ENCODE results near the gene ZFYVE21. TPM values are rescaled to one million over a fixed set of nuclear protein-coding genes. Genes with fewer than 3 reads are reported as not detected.

The ZFYVE21 gene
- total and polyA plus RNA-seq, 2 donors = 49.6 to 210 TPM

DNA sequence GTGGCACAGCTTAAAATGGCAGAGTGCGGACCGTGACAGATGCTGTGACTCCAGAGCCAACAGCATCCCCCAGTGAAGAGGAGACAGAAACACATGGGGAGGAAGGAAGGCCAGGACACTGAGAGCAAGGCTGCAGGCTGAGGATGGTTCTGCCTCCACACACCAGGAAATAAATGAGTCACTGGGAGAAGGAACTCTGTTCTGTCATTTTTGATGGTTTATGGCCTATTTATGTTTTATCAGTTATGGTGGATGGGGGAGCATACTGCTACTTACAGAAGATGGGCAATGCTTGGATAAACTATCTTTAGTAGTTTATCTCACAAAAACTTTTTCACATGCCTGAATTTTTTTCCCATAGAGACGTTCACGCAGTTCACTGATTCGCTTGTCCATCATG, 33.8 kb downstream of the ZFYVE21 start:
- 88% methylated on average over 5 of the region's 5 CpGs for WGBS
- no peak overlapping the region for H3K4me3 ChIP-seq (ENCODE audit: low read depth, low read length)
- no peak for DNase-seq (ENCODE audit: extremely low spot score)
- H3K36me3 ChIP-seq (ENCODE audit: insufficient read depth) = no peaks in the 10 kb centered on the region
- H3K27ac ChIP-seq (ENCODE audit: low read depth) = no peak overlapping the region
- H3K4me1 ChIP-seq (ENCODE audit: insufficient read depth) = no peaks in the 10 kb centered on the region

DNA sequence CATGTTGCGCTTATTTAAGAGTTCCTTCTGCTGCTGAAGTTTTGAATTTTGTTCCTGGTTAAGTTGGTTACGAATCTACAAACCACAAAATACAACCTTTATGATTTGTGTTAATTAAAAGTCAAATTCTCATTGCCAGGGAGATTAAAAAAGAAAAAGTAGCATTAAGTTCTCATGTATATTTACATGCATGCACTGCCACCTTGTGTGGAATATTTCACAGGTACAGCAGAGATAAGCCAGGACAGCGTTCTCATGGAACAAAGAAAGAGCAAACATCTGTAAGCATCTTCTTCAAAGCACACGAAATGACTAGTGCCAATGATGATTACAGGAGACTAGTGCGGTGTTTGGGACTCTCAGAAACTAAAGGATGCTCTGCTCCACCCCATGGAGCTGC, 34.2 kb downstream of the ZFYVE21 start:
- no peaks in the 10 kb centered on the region for H3K4me1 ChIP-seq (ENCODE audit: insufficient read depth)
- WGBS = 88% methylated on average over 5 of the region's 5 CpGs
- no peak for DNase-seq (ENCODE audit: extremely low spot score)
- H3K4me3 ChIP-seq (ENCODE audit: low read depth, low read length) = no peak overlapping the region
- H3K27ac ChIP-seq (ENCODE audit: low read depth) = no peak overlapping the region
- no peaks in the 10 kb centered on the region for H3K36me3 ChIP-seq (ENCODE audit: insufficient read depth)

DNA sequence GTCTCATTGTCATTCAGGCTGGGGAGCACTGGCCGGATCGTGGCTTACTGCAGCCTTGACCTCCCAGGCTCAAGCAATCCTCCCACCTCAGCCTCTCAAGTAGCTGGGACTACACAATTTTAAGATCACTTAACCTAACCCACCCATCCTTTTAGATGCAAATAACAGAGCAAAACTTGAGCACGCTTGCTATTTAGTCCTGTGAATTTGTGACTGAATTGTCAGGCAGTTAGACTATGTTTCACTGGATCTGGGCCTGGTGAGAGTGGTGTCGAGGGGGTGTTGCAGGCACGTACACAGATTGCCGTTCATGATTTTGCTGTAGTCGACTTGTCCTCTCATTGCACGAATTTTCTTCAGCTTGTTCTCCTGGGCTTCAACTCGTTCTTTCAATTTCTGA, 38.2 kb downstream of the ZFYVE21 start:
- Histone ChIP-seq H3K4me1 (ENCODE audit: insufficient read depth) (no peaks in the 10 kb centered on the region), H3K27ac (ENCODE audit: low read depth) (no peak overlapping the region), H3K4me3 (ENCODE audit: low read depth, low read length) (no peak overlapping the region), H3K36me3 (ENCODE audit: insufficient read depth) (no peaks in the 10 kb centered on the region)
- 86% methylated on average over 9 of the region's 9 CpGs for WGBS
- DNase-seq (ENCODE audit: extremely low spot score) = no peak

- DNase-seq (ENCODE audit: extremely low spot score) = no peak
- WGBS = 86% methylated on average over 6 of the region's 6 CpGs
- Histone ChIP-seq H3K27ac (ENCODE audit: low read depth) (no peak overlapping the region), H3K36me3 (ENCODE audit: insufficient read depth) (no peaks in the 10 kb centered on the region), H3K4me1 (ENCODE audit: insufficient read depth) (no peaks in the 10 kb centered on the region), H3K4me3 (ENCODE audit: low read depth, low read length) (no peak overlapping the region)
These were observed 39.5 kb downstream of the ZFYVE21 start for GRCh38 chr14:103755060-103755459.

DNA sequence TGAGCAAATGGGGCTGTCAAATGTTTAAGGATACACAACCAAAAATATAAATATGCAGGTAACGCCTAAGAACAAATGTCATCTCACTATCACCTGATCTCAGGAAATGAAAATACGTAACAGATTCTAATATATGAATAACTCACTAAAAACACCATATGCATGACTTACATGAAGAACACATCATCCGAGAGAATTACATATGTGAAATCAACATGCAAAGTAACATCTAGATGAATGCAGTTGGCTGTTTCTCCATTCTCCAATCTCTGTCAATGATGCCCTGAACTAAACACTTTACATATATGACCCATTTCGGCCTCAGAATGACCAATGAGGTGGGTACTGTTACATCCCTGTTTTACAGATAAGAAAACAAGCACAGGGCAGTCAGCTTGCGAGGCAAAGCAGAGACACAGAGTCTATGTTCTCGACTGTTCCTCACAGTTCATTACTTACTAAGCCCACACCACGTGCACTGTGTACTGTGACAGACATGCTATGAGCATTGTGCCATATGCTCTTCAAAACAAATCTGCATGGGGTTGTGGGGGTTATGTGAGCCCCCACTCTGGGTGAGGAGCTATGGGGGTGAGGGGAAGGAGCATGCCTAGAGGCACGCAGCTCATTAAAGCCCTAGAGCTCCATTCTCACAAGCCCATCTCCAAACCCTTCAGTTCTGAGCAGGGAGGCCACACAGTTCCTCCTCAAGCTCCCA, 42.6 kb downstream of the ZFYVE21 start:
- no peaks in the 10 kb centered on the region for H3K36me3 ChIP-seq (ENCODE audit: insufficient read depth)
- H3K4me1 ChIP-seq (ENCODE audit: insufficient read depth) = no peaks in the 10 kb centered on the region
- no peak for DNase-seq (ENCODE audit: extremely low spot score)
- 89% methylated on average over 8 of the region's 8 CpGs for WGBS
- no peak overlapping the region for H3K27ac ChIP-seq (ENCODE audit: low read depth)
- no peak overlapping the region for H3K4me3 ChIP-seq (ENCODE audit: low read depth, low read length)

DNA sequence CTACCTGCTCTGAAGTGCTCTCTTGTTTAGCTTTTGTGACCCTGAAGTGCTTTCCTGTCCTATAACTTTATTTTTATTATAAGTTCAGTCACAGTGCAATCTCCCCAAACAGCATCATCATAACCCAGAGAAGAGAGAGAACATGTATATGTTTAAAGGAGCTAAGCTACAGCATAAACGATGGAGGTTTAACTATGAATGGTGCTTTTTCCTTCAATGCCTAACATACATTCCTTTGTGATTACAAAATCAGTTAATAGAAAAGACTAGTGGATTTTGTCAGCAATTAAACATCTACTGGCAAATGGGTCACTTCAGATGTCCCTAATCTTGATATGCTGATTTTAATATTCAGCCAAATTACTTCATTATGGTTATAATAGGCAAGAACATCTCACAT, 46.4 kb downstream of the ZFYVE21 start:
- 22% methylated on average over 1 of the region's 1 CpG for WGBS
- no peak for DNase-seq (ENCODE audit: extremely low spot score)
- no peak overlapping the region for H3K27ac ChIP-seq (ENCODE audit: low read depth)
- no peak overlapping the region for H3K4me3 ChIP-seq (ENCODE audit: low read depth, low read length)
- H3K4me1 ChIP-seq (ENCODE audit: insufficient read depth) = no peaks in the 10 kb centered on the region
- no peaks in the 10 kb centered on the region for H3K36me3 ChIP-seq (ENCODE audit: insufficient read depth)

GRCh38 chr14:103762541-103762940, 46.9 kb downstream of the ZFYVE21 start:
- Histone ChIP-seq H3K4me1 (ENCODE audit: insufficient read depth) (no peaks in the 10 kb centered on the region), H3K27ac (ENCODE audit: low read depth) (no peak overlapping the region), H3K4me3 (ENCODE audit: low read depth, low read length) (no peak overlapping the region), H3K36me3 (ENCODE audit: insufficient read depth) (no peaks in the 10 kb centered on the region)
- no peak for DNase-seq (ENCODE audit: extremely low spot score)
- WGBS = 62% methylated on average over 13 of the region's 13 CpGs

DNA sequence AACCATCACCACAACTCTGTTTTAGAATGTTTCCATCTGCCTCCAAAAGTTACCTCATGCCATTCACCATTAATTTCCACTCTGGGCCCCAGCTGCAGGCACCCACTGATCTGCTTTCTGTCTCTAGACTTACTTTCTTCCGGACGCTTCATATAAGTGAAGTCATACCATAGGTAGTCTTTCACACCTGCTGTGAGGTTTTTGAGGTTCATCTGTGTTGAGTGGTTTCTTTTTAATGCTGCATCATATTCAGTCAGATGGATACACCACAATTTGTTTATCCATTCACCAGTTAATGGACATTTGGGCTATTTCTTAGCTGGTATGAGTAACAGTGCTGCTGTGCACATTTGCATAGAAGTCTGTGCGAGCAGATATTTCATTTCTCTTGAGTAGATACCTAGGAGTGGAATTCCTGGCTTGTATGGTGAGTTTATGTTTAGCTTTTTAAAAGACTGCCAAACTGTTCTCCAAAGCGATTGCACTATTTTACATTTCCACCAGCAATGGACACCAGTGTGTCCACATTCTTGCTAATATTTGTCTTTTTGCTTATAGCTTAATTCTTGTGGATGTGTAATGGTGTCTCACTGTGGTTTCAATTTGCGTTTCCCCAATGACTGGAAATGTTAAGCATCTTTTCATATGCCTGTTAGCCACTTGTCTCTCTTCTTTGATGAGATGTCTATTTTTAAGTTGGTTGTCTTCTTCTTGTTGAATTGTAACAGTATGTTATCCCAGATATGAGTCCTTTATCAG, 48.3 kb downstream of the ZFYVE21 start:
- H3K4me1 ChIP-seq (ENCODE audit: insufficient read depth) = no peaks in the 10 kb centered on the region
- WGBS = 92% methylated on average over 5 of the region's 5 CpGs
- H3K27ac ChIP-seq (ENCODE audit: low read depth) = no peak overlapping the region
- no peaks in the 10 kb centered on the region for H3K36me3 ChIP-seq (ENCODE audit: insufficient read depth)
- no peak for DNase-seq (ENCODE audit: extremely low spot score)
- H3K4me3 ChIP-seq (ENCODE audit: low read depth, low read length) = no peak overlapping the region

GRCh38 chr14:103765526-103765925, 49.9 kb downstream of the ZFYVE21 start:
- H3K4me3 ChIP-seq (ENCODE audit: low read depth, low read length) = no peak overlapping the region
- WGBS = 90% methylated on average over 3 of the region's 3 CpGs
- H3K4me1 ChIP-seq (ENCODE audit: insufficient read depth) = no peaks in the 10 kb centered on the region
- peaks cover 2% of the 10 kb centered on the region for H3K36me3 ChIP-seq (ENCODE audit: insufficient read depth)
- DNase-seq (ENCODE audit: extremely low spot score) = no peak
- no peak overlapping the region for H3K27ac ChIP-seq (ENCODE audit: low read depth)

GRCh38 chr14:103767336-103767894, 51.8 kb downstream of the ZFYVE21 start:
- H3K4me1 ChIP-seq (ENCODE audit: insufficient read depth) = no peaks in the 10 kb centered on the region
- peaks cover 2% of the 10 kb centered on the region for H3K36me3 ChIP-seq (ENCODE audit: insufficient read depth)
- H3K4me3 ChIP-seq (ENCODE audit: low read depth, low read length) = no peak overlapping the region
- 50% methylated on average over 4 of the region's 4 CpGs for WGBS
- no peak overlapping the region for H3K27ac ChIP-seq (ENCODE audit: low read depth)
- DNase-seq (ENCODE audit: extremely low spot score) = no peak

DNA sequence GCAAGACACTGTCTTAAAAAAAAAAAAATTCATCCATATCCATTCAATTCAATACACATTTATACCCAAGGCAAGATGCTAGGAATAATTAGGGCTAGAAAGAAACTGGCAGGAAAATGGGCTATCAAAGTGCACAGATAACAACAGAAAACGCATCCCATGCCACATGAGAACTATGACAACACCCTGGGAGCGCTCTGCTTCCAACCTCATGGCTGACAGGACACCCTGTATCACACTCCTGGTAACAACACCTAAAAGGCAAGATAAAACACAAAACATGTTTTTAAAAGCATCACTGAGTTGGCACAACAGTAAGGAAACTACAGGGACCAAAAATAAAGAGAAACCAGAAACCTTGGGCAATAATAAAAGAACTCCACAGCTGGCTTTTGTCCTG, 54.9 kb downstream of the ZFYVE21 start:
- H3K36me3 ChIP-seq (ENCODE audit: insufficient read depth) = peaks cover 2% of the 10 kb centered on the region
- H3K4me3 ChIP-seq (ENCODE audit: low read depth, low read length) = no peak overlapping the region
- DNase-seq (ENCODE audit: extremely low spot score) = no peak
- 89% methylated on average over 2 of the region's 2 CpGs for WGBS
- H3K27ac ChIP-seq (ENCODE audit: low read depth) = no peak overlapping the region
- H3K4me1 ChIP-seq (ENCODE audit: insufficient read depth) = no peaks in the 10 kb centered on the region

- no peak for DNase-seq (ENCODE audit: extremely low spot score)
- Histone ChIP-seq H3K27ac (ENCODE audit: low read depth) (no peak overlapping the region), H3K4me3 (ENCODE audit: low read depth, low read length) (no peak overlapping the region), H3K4me1 (ENCODE audit: insufficient read depth) (no peaks in the 10 kb centered on the region), H3K36me3 (ENCODE audit: insufficient read depth) (peaks cover 2% of the 10 kb centered on the region)
- WGBS = 86% methylated on average over 4 of the region's 4 CpGs
These were observed 55.3 kb downstream of the ZFYVE21 start for GRCh38 chr14:103770902-103771301.

DNA sequence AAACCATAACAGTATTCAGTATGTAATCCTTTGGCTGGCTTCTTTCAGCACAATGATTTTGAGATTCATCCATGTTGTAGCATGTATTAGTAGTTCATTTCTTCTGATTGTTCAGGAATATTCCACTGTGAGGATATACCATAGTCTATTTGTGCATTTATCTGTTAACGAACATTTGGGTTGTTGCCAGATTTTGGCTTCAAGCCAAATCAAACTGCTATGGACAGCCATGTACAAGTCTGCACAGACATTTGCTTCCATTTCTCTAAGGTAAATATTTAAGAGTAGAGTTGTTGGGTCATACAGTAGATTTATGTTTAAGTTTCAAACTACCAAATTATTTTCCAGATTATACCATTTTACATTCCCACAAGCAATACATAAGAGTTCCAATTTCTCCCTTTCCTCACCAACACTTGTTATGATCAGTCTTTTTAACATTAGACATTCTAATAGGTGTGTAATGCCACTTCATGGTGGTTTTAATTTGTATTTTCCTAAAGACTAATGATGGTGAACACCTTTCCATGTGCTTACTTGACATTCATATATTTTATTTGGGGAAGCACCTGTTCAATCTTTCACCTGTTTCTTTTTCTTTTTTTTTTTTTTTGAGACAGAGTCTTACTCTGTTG, 56.6 kb downstream of the ZFYVE21 start:
- no peak overlapping the region for H3K4me3 ChIP-seq (ENCODE audit: low read depth, low read length)
- H3K4me1 ChIP-seq (ENCODE audit: insufficient read depth) = no peaks in the 10 kb centered on the region
- H3K36me3 ChIP-seq (ENCODE audit: insufficient read depth) = peaks cover 2% of the 10 kb centered on the region
- no peak overlapping the region for H3K27ac ChIP-seq (ENCODE audit: low read depth)
- no peak for DNase-seq (ENCODE audit: extremely low spot score)
- 72% methylated on average over 1 of the region's 1 CpG for WGBS

GRCh38 chr14:103773521-103773920, 57.9 kb downstream of the ZFYVE21 start:
- peaks cover 2% of the 10 kb centered on the region for H3K36me3 ChIP-seq (ENCODE audit: insufficient read depth)
- no peaks in the 10 kb centered on the region for H3K4me1 ChIP-seq (ENCODE audit: insufficient read depth)
- peak overlapping the region; percentile 50 for H3K27ac ChIP-seq (ENCODE audit: low read depth)
- peak; percentile 2 for DNase-seq (ENCODE audit: extremely low spot score)
- 56% methylated on average over 2 of the region's 2 CpGs for WGBS
- H3K4me3 ChIP-seq (ENCODE audit: low read depth, low read length) = no peak overlapping the region

All from urinary bladder (tissue), 4 donors.